Measurements from ENCODE around the gene TUBG2.
"Not testable (repeated sequence)": the region's sequence is repeated elsewhere in the genome, so short reads cannot be mapped to it uniquely, and the experiment has no call there.

Gene TUBG2

GRCh38 chr17:42655528-42655927, 3.6 kb upstream of the TUBG2 start:
- no peak for FAIRE-seq

DNA sequence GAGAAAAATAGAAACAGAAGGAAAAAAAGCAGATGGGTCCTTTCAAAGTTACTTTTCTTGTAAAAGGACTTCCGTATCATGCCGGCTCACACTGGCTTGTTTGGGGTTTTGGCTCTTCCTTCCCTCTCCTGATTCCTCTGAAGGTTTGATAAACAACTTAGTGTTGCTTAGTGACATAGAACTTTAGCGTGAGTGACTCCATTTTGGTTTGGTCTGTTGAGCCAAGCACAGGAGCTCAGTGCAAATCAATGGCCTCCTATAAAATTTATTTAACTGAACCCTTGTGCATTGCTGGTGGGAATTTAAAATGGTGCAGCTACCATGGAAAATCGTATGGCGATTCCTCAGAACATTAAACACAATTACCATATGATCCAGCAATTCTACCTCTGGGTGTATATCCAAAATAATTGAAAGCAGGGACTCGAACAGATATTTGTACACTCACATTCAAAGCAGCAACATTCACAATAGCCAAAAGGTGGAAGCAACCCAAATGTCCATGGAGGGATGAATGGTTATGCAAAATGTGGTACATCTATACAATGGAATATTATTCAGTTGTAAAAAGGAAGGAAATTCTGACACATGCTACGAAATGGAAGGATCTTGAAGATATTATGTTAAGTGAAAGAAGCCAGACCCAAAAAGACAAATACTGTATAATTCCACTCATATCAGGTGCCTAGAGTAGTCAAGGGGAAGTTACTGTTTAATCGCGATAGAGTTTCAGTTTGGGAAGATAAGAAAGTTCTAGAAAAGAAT, 1.1 kb upstream of the TUBG2 start:
- no peak for FAIRE-seq

DNA sequence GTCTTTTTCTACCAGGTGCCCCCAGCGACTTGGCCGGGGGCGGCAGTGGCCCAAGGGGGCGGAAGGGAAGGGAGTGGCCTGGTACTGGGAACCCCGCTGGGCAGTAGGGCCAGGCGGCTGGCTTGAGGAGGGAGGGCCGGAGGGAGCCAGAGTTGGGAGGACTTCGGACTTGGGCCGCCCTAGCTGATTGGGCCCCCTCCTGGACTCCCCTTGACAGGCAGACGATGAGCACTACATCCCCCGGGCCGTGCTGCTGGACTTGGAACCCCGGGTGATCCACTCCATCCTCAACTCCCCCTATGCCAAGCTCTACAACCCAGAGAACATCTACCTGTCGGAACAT, 819 bp downstream of the TUBG2 start:
- FAIRE-seq: not testable (repeated sequence)

DNA sequence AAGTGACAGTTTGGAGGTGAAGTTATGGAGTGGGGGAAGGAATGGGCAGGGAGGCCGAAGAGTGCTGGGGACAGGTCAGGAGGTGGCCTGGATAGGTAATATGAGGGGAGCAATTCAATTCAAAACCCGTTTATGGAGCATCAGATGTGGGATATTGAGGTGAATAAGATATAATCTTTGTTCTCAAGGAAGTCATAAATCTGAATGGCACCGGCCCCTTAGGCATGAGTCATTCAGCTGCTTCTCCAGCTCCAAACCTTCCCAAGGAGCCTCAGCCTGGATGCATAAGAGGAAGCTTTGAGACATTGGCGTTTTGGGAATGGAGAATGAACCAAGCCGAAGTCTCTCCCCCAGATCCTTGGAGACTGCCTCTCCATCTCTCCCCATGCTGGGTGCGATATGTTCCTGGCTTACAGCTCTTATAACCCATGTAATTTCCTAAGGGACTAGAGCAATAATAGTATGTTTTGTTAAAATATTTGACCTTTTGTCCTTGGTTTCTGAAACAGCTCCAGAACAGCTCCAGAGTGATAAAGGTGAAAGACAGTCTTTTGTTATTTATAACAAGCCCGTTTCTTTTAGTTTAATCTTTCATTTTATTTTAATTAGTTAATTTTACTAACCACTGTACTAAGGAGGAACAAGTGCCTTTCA, 1.7 kb downstream of the TUBG2 start:
- no peak for FAIRE-seq

- FAIRE-seq: no peak
Observed at GRCh38 chr17:42665581-42666001, 6.5 kb downstream of the TUBG2 start.

GRCh38 chr17:42666126-42666525, 7.0 kb downstream of the TUBG2 start:
- not testable (repeated sequence) for FAIRE-seq

GRCh38 chr17:42667088-42667951, 8.2 kb downstream of the TUBG2 start:
- no peak for FAIRE-seq

GRCh38 chr17:42669705-42669976, 10.6 kb downstream of the TUBG2 start:
- FAIRE-seq: no peak

- FAIRE-seq: no peak
Observed at GRCh38 chr17:42669977-42670788, 11.1 kb downstream of the TUBG2 start.

DNA sequence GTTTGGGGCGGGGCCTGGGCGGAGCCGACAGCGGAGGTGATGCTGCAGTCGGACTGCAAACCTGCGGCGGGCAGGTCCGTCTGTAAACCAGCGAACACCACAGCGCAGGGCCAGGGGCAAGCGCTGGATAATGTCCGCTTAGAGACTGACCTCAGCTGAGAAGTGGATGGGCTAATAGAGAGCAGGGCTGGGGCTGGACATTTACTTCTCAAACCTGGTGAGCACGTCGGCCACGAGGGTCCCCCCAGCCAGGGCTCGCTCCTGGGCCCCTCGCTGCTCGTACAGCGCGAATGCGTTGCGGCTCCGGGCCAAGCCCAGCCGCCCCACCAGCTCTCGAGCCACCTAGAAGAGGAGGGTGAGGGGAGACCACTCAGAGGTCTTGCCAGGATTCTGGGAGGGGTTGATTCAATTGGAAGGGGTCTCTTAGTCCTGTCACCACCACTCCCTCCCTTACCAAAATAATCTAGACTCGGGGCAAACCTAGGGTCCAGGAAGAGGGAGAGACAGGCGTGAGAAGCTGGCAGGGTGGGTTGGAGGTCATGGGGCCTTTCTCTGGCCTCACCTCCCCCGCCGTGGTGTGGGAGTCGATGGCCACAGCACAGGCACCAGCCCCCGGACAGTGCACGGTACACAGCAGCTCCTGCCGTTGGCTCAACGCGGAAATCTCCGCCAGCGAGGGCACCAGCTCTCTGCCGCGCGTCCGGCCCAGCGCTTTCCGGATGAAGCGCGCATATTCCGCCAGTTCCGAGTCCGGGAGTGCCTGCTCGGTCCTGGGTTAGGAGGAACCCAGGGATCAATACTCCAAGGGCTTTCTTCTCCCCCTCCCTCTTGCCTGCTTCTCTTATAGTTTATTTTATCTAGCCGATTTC, 11.9 kb downstream of the TUBG2 start:
- no peak for FAIRE-seq

GRCh38 chr17:42672038-42672437, 13.0 kb downstream of the TUBG2 start:
- FAIRE-seq: no peak

DNA sequence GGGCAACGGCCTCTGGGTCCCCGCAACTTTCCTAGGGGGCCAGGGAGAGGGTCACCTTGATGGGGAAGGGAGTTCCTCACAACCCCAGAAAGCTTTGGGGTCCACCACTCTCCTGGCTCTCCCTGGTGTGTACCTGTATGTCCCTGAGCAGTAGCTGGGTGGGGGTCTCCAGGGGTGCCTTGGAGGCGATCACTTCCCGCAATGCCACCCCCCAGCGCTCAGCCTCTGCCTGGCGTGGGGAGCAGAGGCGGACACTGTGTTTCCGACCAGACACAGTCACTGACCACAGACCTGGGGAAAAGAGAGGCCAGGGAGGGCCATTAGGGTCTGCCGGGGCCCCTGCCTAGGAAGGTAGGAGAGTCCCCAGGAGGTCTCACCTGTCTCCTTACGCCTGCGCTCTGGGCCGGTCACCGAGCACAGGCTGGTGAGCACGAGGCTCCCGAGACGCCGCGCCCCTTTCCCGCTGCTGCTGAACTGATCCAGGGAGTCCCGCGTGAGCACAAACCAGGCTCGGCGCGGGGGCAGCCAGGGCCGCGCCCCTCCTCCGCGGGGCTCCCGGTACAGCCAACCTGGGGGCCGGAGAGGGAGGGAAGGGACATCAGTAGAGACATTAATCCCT, 14.3 kb downstream of the TUBG2 start:
- FAIRE-seq: no peak

DNA sequence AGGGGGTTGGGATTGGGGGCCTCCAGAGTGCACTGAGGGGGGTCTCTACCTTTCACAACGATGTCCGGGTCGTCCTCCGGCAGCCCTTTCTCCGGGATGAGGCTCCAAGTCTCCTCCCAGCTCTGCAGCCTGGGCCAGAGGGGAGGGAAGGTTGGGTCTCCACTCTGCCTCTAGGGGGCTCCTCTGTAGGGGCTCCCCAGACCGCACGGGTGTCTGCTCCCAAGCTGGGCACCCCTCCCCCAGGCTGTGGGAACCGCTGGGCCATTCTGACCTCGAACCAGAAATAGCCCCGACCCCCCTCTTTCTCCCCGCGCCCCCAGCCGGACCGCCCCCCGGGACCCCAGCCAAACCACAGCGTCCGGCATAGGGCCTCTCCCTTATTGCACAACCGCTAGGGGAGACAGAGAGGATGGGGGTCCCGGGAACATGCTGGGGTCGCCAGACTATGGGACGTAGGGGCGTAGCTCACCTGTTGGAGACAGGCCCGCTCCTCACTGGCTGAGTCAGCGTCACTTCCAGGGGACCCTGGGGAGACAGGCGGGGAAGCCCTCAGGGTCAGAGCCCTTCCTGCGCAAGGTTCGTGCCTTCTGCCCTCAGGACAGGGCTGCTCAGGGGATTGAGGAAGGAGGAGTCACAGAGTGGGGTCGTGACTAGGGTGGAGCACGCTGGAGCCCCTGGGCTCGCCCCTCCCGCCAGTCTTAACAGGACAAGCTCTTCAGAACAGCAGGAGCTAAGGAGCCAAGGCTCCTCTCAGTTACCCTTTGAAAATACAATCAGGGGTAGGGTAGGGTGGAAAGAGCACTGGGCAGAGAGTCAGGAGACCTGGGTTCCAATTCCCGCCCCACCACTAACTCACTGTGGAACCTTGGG, 15.0 kb downstream of the TUBG2 start:
- FAIRE-seq: no peak

GRCh38 chr17:42674755-42675347, 15.8 kb downstream of the TUBG2 start:
- no peak for FAIRE-seq

- no peak for FAIRE-seq
Observed at GRCh38 chr17:42675348-42675964, 16.4 kb downstream of the TUBG2 start.

DNA sequence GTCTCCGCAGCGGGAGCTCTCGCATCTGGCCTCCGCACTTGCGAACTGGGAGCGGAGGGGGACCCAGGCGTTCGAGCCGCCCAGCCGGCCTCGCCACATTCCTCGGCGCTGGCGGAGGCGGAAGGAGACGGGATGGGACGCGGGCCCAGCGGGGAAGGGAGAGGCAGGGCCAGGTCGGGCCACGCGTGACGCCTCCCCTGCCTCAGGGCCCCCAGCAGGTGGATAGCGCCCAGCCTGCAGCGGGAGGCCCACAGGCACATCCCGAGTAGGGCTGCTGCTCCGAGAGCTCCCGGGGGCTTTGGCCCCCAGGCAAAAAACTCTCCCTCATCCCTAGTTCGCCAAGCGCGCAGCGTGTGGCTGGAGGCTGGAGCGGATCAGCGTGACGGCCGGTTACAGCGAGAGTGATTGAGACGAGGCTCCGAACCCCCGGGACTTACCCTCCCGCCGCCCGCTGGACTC, 16.9 kb downstream of the TUBG2 start:
- FAIRE-seq: no peak

GRCh38 chr17:42676424-42677011, 17.4 kb downstream of the TUBG2 start, which contains the start of gene PLEKHH3:
PLEKHH3 (minus strand) TSS chr17:42676994; CDS start chr17:42676563, 431 bp downstream.
- FAIRE-seq: no peak

- peak; percentile 84 for FAIRE-seq
Observed at GRCh38 chr17:42677012-42677857, 18.2 kb downstream of the TUBG2 start.
